ENCODE measurements around the gene ESD. TPM values are rescaled to one million over a fixed set of nuclear protein-coding genes. Genes with fewer than 3 reads are reported as not detected.

Gene ESD, protein sequence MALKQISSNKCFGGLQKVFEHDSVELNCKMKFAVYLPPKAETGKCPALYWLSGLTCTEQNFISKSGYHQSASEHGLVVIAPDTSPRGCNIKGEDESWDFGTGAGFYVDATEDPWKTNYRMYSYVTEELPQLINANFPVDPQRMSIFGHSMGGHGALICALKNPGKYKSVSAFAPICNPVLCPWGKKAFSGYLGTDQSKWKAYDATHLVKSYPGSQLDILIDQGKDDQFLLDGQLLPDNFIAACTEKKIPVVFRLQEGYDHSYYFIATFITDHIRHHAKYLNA
- total RNA-seq = 147 and 160 TPM in 2 replicates

DNA sequence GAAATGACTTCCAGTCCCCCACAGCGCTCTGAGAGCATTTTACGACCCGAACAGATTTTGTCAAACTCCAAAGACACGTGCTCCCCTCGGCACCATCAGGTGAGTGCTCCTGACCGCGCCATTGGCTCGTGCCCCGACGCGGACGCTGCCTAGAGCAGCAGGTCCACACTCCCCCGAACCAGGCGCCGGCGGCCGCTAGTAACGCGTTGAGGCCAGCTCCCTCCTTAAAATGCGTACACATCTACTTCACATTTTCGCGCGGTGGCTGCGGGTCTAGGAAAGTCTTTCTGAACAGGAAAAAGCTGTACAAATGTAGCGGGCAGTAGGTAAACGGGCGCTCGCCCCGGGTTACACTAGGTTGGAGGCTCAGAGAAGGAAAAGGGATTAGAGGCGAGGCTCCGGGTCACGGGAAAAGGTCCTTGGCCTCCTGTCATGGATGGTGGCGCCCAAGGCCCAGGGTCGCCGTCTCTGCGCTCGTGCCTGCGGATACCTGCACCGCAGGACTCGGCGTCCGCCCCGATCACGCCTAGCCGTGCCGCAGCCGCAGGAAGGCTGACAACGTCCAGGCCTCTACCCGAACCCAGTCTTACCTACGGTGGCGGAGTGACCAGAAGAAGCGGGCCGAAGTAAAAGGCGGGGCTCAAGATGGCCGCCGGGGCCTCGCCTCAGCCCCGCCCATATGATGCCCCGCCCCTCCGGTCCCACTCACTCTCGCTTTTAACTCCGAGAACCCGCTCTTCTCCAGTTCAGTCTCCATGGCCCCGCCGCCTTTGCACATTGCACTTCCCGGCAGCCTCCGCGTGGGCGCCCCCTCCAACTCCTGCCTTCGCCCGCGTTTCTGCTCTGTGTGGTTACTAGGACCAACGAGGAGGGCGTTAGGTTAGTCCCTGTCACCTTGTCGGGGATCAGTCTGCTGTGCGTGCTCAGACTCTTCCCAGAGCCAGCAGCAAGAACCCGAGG is at the start of gene ESD:
TSS of gene ESD (minus strand) at position 647 of the 960 bp plus-strand sequence. CDS start 5,748 bp downstream, outside the sequence.

Other genes starting within 250 kb of the ESD start
- 9.2 and 9.4 TPM in 2 replicates for gene LRCH1, start 244.0 kb downstream of the ESD start, total RNA-seq
- gene HTR2A, start 99.9 kb upstream of the ESD start, total RNA-seq = not detected in 2 replicates